Mesodermal cell (in vitro differentiated cells): Measurements from ENCODE around the gene SUPT4H1.

ENCODE experiments used
- H3K27ac ChIP-seq: 2 replicates; pipeline ENCODE4 v1.7.0; 2013; ENCODE audit warnings: mild to moderate bottlenecking, low read depth, low read length, moderate library complexity; ENCODE audit not compliant: severe bottlenecking
- H3K36me3 ChIP-seq: 2 replicates; pipeline ENCODE4 v1.7.1; 2013; ENCODE audit warnings: mild to moderate bottlenecking, low read length, moderate library complexity; ENCODE audit not compliant: control insufficient read depth, insufficient read depth
- H3K4me1 ChIP-seq: one replicate; pipeline ENCODE4 v1.7.1; 2013; ENCODE audit warnings: mild to moderate bottlenecking, low read length; ENCODE audit not compliant: insufficient read depth, control insufficient read depth, poor library complexity, severe bottlenecking
- H3K4me3 ChIP-seq: 2 replicates; pipeline ENCODE4 v1.7.0; 2013; ENCODE audit warnings: low read length, control low read depth, mild to moderate bottlenecking; ENCODE audit not compliant: insufficient read depth, poor library complexity, severe bottlenecking; ENCODE audit errors: extremely low read depth
- H3K9me3 ChIP-seq: 2 replicates; pipeline ENCODE4 v1.7.1; 2013; ENCODE audit warnings: mild to moderate bottlenecking, low read length, moderate library complexity; ENCODE audit not compliant: control insufficient read depth
- WGBS, 2 experiments: methylation state at CpG; one replicate each; pipeline ENCODE4 v1.1.5; 2013; ENCODE audit warnings: missing lambda C conversion rate in 2 of 2; ENCODE audit not compliant: insufficient coverage in 2 of 2; 5-methylcytosine and 5-hydroxymethylcytosine counted together

The SUPT4H1 gene

DNA sequence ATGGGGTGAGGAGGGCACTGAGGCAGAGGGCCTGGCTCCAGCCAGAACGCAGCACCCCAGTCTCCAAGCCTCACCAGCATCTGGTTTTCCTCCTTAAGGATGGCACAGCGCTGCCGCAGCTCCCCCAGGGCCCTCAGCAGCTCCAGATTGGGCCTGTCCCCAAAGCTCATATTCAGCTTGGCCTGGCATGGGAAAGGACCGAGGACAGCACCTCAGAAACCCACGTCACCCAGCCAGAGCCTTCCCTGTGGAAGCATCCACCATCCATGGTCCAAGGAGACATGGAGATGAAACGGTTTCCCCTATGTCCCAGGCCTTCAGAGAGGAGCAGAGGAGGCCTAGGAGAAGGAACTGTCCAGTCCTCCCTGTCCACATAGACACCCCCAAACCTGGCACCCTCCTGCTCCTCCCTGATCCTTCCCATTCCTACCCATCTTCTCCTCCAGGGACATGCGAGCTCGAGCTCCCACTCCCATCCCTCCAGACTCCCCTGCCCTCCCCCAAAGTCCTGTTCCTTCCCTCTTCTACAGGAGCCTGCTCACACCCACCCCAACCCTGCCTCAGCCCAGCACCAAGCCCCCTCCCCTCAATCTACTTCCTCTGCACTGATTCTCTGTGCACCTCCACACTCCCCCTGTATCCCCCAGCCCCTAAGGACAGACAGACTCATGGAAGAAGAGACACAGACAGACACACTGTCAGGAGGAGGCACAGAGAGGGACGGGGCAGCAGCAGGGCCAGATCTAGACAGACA, 25.2 kb downstream of the SUPT4H1 start:
- peaks cover 6% of the 10 kb centered on the region for H3K4me1 ChIP-seq
- H3K36me3 ChIP-seq = no peaks in the 10 kb centered on the region
- no peaks in the 10 kb centered on the region for H3K9me3 ChIP-seq
- 88 to 93% methylated on average over 7 to 9 of the region's 9 CpGs for WGBS, 2 experiments
- no peak overlapping the region for H3K4me3 ChIP-seq
- no peak overlapping the region for H3K27ac ChIP-seq

DNA sequence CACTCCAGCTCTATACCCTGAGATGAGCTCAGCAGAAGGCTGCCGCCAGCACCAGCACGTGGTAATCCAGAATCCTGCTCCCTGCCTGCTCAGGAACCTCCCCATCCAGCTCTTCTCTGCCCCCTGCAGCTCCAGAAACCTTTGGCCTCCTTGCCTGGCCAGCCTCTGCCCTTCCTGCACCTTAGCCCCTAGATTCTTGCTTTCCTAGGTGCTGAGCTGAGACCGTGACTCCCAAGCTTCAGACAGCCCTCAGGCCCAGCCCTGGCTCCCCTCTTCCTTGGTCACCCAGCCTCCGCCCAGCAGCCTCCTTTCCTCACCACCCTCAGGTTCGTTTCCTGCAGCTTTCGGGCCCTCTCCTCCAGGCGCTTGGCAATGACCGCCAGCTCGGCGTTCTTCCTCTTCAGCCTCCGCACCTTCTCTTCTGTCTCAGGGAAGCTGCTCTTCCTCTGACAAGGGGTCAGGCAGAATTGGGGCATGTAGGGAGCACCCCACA, 26.0 kb downstream of the SUPT4H1 start:
- Histone ChIP-seq H3K4me3 (no peak overlapping the region), H3K4me1 (no peaks in the 10 kb centered on the region), H3K36me3 (no peaks in the 10 kb centered on the region), H3K27ac (no peak overlapping the region), H3K9me3 (no peaks in the 10 kb centered on the region)
- 87% methylated on average over 5 to 11 of the region's 11 CpGs for WGBS, 2 experiments

DNA sequence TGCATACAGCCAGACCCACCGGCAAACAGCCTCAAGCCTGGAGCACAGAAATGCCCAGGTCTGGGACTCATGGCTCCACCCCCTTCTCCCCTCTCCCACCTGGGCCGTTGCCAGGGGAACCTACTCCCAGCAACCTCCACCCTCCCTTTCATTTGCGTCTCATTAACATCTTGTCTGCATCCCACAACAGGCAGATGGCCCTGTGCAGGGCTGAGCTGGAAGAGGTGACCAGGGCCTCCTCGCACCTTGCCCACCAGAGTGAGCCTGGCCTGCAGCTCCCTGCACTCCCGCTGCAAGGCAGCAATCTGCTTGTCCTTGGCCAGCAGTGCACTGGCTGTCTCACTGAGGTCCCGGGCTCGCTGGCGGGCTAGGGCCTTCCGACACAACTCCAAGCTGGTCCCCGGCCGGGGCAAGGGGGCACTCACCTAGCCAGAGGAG, 26.7 kb downstream of the SUPT4H1 start:
- Histone ChIP-seq H3K4me3 (no peak overlapping the region), H3K27ac (no peak overlapping the region), H3K36me3 (no peaks in the 10 kb centered on the region), H3K4me1 (no peaks in the 10 kb centered on the region), H3K9me3 (no peaks in the 10 kb centered on the region)
- WGBS, 2 experiments = 62 to 87% methylated on average over 5 to 11 of the region's 11 CpGs

DNA sequence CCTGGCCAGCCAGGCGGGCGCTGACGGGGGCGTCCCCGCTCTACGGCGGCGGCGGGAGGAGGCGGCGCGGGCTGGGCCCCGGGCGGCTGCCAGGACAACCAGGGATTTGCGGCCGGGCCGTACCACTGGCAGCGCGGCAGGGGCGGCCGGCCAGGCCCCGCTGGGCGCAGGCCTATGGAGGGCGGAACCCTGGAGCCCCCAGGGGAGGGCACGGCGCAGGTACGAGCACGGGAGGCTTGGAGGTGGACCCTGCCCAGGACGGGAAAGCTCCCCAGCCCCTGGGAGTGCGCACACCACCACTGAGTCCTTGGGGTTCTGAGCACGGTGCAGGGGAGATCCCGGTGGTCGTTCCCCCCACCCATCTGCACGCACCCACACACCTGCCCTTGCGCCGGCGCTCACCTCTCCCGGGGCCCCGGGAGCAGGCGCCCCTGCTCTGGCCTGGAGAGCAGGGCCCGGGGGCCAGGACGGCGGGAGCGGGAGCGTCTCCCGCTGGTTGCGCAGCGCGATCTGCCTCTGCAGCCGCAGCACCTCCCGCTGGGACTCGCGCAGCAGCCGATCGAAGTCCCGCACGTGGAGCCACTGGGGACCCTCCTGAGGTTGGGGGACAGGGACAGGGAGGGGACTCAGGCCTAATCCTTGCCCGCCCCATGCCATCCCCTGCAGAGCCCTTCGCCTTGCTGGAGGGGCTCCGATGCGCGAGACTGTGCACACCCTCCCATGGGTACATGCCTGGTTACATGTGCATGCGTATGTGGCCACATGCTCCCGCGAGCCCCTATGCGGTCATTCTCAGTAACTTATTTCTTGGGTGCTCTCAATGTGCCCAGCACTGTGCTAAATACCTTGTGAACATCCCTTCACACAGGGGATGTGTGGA, 27.4 kb downstream of the SUPT4H1 start:
- Histone ChIP-seq H3K27ac (no peak overlapping the region), H3K36me3 (no peaks in the 10 kb centered on the region), H3K4me1 (no peaks in the 10 kb centered on the region), H3K4me3 (peak overlapping the region; percentile 36), H3K9me3 (no peaks in the 10 kb centered on the region)
- 22 to 28% methylated on average over 55 to 59 of the region's 66 CpGs for WGBS, 2 experiments

DNA sequence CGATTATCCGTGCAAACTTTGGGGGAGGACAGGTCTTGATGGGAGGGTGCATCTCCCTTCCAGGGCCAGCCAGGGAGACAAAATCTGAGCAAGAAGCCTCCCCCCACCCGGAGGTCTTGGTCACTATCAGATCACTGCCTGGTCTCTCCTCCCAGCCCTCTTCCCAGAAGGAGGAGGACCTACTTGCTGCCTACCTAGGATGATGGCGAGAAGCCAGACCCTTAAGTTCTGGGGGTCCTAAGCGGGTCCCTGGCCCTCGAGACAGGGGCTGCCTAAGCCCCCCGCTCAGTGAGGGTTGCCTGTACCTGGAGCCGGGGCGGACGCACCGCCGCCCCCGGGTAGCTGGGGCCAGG, 28.0 kb downstream of the SUPT4H1 start:
- Histone ChIP-seq H3K9me3 (no peaks in the 10 kb centered on the region), H3K4me1 (no peaks in the 10 kb centered on the region), H3K36me3 (no peaks in the 10 kb centered on the region), H3K27ac (no peak overlapping the region), H3K4me3 (peak overlapping the region; percentile 36)
- whole genome bisulfite sequencing, 2 experiments = 26 to 41% methylated on average over 11 to 13 of the region's 13 CpGs

DNA sequence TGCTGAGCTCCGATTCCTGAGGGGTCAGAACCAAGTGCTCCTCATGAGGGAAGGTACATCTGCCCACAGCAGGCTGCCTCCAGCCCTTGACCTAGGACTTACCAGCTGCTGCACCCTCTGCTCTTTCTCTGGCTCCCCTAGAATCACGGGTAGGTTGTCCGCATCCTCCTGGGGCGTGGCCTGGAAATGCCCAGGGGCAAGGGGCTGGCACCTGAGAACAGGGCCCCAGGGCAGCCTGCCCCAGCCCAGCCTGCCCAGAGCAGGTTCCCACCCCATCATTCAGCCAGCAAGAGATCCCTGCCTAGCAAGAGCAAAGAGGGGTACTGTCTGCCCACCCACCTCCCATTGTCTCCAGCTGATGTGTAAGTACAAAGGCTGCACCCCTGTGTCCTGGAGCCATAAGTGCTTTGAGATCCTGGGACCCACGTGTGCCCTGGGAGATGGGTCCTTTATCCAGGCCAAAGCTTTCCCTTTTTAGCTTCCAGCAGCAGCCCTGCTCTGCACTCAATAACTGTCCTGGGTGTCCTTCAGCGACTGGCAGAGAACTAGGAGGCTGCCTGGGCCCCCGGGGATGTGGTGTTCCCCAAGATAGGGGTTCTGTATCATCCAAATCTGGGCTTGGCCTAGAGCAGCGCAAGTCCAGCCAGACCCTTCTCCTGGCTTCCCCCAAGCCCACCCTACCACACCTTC, 28.5 kb downstream of the SUPT4H1 start:
- H3K36me3 ChIP-seq = no peaks in the 10 kb centered on the region
- H3K9me3 ChIP-seq = no peaks in the 10 kb centered on the region
- no peaks in the 10 kb centered on the region for H3K4me1 ChIP-seq
- H3K4me3 ChIP-seq = peak overlapping the region; percentile 36
- WGBS, 2 experiments = 91% methylated on average over 6 to 7 of the region's 8 CpGs
- H3K27ac ChIP-seq = no peak overlapping the region

DNA sequence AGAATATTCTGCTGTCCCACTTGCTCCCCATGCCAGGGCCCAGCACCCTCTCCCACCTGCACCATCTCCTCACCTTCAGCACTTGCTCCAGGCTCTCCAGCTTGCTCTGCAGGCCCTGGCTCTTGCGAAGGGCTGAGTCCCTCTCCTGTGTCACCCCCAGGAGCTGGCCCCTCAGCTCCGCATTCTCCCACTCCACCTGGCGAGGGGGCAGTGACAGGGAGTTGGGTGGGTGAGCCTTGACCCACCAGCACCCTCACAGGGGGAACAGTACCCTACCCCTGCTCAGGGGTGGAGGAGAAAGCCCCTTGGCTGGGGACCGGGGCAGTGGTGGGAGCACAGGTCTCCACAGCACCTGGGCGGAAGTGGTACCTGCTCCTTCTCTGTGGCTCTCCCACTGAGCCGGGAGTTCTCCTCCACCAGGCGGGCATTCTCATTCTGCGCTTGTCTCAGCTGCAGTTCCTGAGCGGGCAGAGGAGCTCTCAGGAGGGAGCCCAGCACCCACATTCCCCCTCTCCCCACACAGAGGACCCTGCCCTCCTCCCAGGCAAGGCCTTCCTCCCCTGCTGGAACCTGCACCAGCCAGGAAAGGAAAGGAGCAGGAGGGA, 29.3 kb downstream of the SUPT4H1 start:
- no peaks in the 10 kb centered on the region for H3K4me1 ChIP-seq
- H3K36me3 ChIP-seq = no peaks in the 10 kb centered on the region
- no peaks in the 10 kb centered on the region for H3K9me3 ChIP-seq
- WGBS, 2 experiments = 94 to 98% methylated on average over 4 to 8 of the region's 9 CpGs
- no peak overlapping the region for H3K4me3 ChIP-seq
- no peak overlapping the region for H3K27ac ChIP-seq

DNA sequence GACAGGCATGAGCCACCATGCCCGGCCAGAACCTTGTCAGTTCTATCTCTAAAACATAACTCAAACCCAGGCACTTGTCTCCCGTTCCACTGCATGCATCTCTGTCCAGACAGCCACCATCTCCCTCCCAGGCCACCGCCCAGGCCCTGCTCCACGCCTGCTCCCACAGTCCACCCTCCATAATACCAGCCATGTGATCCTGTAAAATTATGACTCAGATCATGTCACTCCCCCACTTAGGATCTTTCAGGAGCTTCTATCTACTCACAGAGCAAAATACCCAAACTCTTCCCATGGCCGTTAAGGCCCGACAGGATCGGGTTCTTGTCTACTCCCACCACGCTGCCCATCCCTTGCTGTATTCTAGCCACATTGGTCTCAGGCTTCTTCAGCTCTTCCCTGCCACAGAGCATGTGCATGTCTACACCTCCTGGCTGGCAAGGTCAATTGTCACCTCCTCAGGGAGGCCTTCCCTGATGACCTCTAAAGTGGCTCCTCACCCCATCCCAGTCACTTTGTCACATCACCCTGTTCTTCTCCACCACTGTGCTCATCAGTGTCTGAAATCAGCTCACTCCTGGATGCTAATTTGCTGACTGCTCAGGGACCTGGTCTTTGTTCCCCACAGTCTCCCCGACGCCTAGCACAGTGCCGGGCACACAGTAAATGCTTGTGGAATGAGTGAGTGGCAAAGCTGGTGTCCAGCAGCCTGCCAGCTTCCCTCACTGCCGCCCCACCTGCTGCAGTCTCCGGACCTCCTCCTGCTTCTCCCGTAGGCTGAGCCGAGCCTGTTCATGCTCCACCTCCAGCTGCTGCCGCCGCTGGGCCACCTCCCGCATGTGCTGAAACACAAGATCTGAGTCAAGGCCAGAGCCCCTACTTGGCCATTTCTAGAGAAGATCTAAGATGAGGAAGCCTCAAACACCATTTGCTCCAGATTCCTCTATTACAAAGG, 30.2 kb downstream of the SUPT4H1 start:
- no peak overlapping the region for H3K4me3 ChIP-seq
- 93% methylated on average over 16 to 18 of the region's 18 CpGs for WGBS, 2 experiments
- H3K9me3 ChIP-seq = no peaks in the 10 kb centered on the region
- no peaks in the 10 kb centered on the region for H3K4me1 ChIP-seq
- no peak overlapping the region for H3K27ac ChIP-seq
- no peaks in the 10 kb centered on the region for H3K36me3 ChIP-seq

DNA sequence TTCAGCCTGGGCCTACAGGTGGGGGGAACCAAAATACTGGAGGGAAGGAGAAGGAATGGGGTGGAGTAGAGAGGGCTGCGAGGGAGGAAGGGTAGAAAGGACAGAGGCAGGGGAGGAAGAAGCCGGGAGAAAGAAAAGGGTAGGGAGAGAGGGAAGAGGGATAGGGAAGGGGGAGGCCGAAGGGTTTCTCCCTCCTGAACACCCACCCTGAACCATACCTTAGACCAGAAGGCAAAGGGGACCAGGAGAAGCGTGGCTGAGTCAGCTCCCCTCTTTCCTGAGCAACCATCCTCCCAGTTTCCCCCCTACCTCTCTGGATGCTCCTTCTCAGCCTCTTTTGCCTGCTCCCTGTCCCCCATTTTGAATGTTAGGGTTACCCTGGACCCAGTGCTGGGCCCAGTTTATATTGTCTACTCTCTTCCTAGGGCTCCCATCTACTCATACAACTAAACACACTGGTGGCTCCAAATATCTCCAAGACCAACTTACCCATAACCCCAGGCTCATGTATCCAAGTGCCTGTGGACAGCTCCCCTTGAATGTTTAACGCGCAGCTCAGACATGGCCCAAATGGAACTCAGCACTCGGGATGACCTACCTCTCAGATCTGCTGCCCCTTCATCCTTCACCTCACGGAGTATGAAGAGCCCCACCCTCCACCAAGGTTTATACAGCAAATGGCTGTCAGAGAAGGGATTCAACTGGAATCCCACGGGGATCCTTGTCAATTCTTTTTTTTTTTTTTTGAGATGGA, 31.3 kb downstream of the SUPT4H1 start:
- H3K36me3 ChIP-seq = no peaks in the 10 kb centered on the region
- no peak overlapping the region for H3K27ac ChIP-seq
- no peaks in the 10 kb centered on the region for H3K4me1 ChIP-seq
- 93 to 97% methylated on average over 6 of the region's 9 CpGs for WGBS, 2 experiments
- no peak overlapping the region for H3K4me3 ChIP-seq
- H3K9me3 ChIP-seq = no peaks in the 10 kb centered on the region
